ENCODE data around the gene IL27RA.
"Not testable (repeated sequence)": the region's sequence is repeated elsewhere in the genome, so short reads cannot be mapped to it uniquely, and the experiment has no call there.

The IL27RA gene

GRCh38 chr19:14050512-14050911 is 18.9 kb downstream of the IL27RA start:
- no peaks in the 10 kb centered on the region for H3K4me1 ChIP-seq (ENCODE audit: insufficient read depth, low read length, severe bottlenecking)

GRCh38 chr19:14050961-14051360 is 19.4 kb downstream of the IL27RA start:
- H3K79me2 ChIP-seq (ENCODE audit: insufficient read depth, low read length); H3K4me3 ChIP-seq (ENCODE audit: low read depth, low read length, poor library complexity, severe bottlenecking); H3K9me2 ChIP-seq (ENCODE audit: low read depth, low read length); H3K27ac ChIP-seq (ENCODE audit: low read depth, low read length, poor library complexity, severe bottlenecking); H3K4me1 ChIP-seq (ENCODE audit: insufficient read depth, low read length, severe bottlenecking); H3K36me3 ChIP-seq (ENCODE audit: insufficient read depth, low read length); H3K9ac ChIP-seq (ENCODE audit: low read length); H4K20me1 ChIP-seq (ENCODE audit: insufficient read depth, low read length); H3F3A ChIP-seq (ENCODE audit: insufficient read depth, low read length); H2AFZ ChIP-seq (ENCODE audit: low read length); H3K9me3 ChIP-seq (ENCODE audit: low read length); H3K4me2 ChIP-seq (ENCODE audit: low read length); H3K27me3 ChIP-seq (ENCODE audit: insufficient read depth, low read length): not testable (repeated sequence)

More at GRCh38 chr19:14050512-14050911, 18.9 kb downstream of the IL27RA start:
- Histone ChIP-seq H3K4me3 (ENCODE audit: low read depth, low read length, poor library complexity, severe bottlenecking) (no peak overlapping the region), H3K9me2 (ENCODE audit: low read depth, low read length) (no peaks in the 10 kb centered on the region), H3K9ac (ENCODE audit: low read length) (no peak overlapping the region), H2AFZ (ENCODE audit: low read length) (no peak overlapping the region), H4K20me1 (ENCODE audit: insufficient read depth, low read length) (no peaks in the 10 kb centered on the region), H3K36me3 (ENCODE audit: insufficient read depth, low read length) (no peaks in the 10 kb centered on the region), H3K4me2 (ENCODE audit: low read length) (no peak overlapping the region), H3K27ac (ENCODE audit: low read depth, low read length, poor library complexity, severe bottlenecking) (no peak overlapping the region), H3F3A (ENCODE audit: insufficient read depth, low read length) (no peaks in the 10 kb centered on the region), H3K79me2 (ENCODE audit: insufficient read depth, low read length) (no peaks in the 10 kb centered on the region), H3K9me3 (ENCODE audit: low read length) (0 out of 2 replicates have a peak, but pooled peaks cover 3% of the 10 kb centered on the region), H3K27me3 (ENCODE audit: insufficient read depth, low read length) (no peaks in the 10 kb centered on the region)
- TF ChIP-seq EZH2 (IDR thresholded peaks at IDR 0.05; ENCODE audit: borderline replicate concordance, low read length), result no peak
- TF ChIP-seq CTCF (IDR thresholded peaks at IDR 0.05; ENCODE audit: low read length), result no peak

GRCh38 chr19:14051980-14052379 is 20.4 kb downstream of the IL27RA start:
- H3K27me3 ChIP-seq (ENCODE audit: insufficient read depth, low read length), result no peaks in the 10 kb centered on the region
- no peak overlapping the region for H2AFZ ChIP-seq (ENCODE audit: low read length)
- no peak for TF ChIP-seq EZH2 (IDR thresholded peaks at IDR 0.05; ENCODE audit: borderline replicate concordance, low read length)
- TF ChIP-seq CTCF (IDR thresholded peaks at IDR 0.05; ENCODE audit: low read length), result no peak
- H3K4me2 ChIP-seq (ENCODE audit: low read length), result no peak overlapping the region
- H3K4me3 ChIP-seq (ENCODE audit: low read depth, low read length, poor library complexity, severe bottlenecking), result no peak overlapping the region
- no peaks in the 10 kb centered on the region for H3K79me2 ChIP-seq (ENCODE audit: insufficient read depth, low read length)
- no peaks in the 10 kb centered on the region for H3K36me3 ChIP-seq (ENCODE audit: insufficient read depth, low read length)
- no peak overlapping the region for H3K27ac ChIP-seq (ENCODE audit: low read depth, low read length, poor library complexity, severe bottlenecking)
- H3K9ac ChIP-seq (ENCODE audit: low read length), result no peak overlapping the region
- H3K4me1 ChIP-seq (ENCODE audit: insufficient read depth, low read length, severe bottlenecking), result no peaks in the 10 kb centered on the region
- H3K9me3 ChIP-seq (ENCODE audit: low read length), result 0 out of 2 replicates have a peak, but pooled peaks cover 3% of the 10 kb centered on the region
- H3K9me2 ChIP-seq (ENCODE audit: low read depth, low read length), result no peaks in the 10 kb centered on the region
- H3F3A ChIP-seq (ENCODE audit: insufficient read depth, low read length), result no peaks in the 10 kb centered on the region
- H4K20me1 ChIP-seq (ENCODE audit: insufficient read depth, low read length), result no peaks in the 10 kb centered on the region

- Histone ChIP-seq H3F3A (ENCODE audit: insufficient read depth, low read length) (no peaks in the 10 kb centered on the region), H3K27me3 (ENCODE audit: insufficient read depth, low read length) (no peaks in the 10 kb centered on the region), H3K79me2 (ENCODE audit: insufficient read depth, low read length) (no peaks in the 10 kb centered on the region), H3K36me3 (ENCODE audit: insufficient read depth, low read length) (no peaks in the 10 kb centered on the region), H2AFZ (ENCODE audit: low read length) (no peak overlapping the region), H3K4me3 (ENCODE audit: low read depth, low read length, poor library complexity, severe bottlenecking) (no peak overlapping the region), H3K9ac (ENCODE audit: low read length) (no peak overlapping the region), H3K4me2 (ENCODE audit: low read length) (no peak overlapping the region), H3K9me3 (ENCODE audit: low read length) (0 out of 2 replicates have a peak, but pooled peaks cover 3% of the 10 kb centered on the region), H3K4me1 (ENCODE audit: insufficient read depth, low read length, severe bottlenecking) (no peaks in the 10 kb centered on the region), H3K27ac (ENCODE audit: low read depth, low read length, poor library complexity, severe bottlenecking) (no peak overlapping the region), H4K20me1 (ENCODE audit: insufficient read depth, low read length) (no peaks in the 10 kb centered on the region), H3K9me2 (ENCODE audit: low read depth, low read length) (no peaks in the 10 kb centered on the region)
- TF ChIP-seq EZH2 (IDR thresholded peaks at IDR 0.05; ENCODE audit: borderline replicate concordance, low read length) (no peak), CTCF (IDR thresholded peaks at IDR 0.05; ENCODE audit: low read length) (no peak)
These were observed 20.9 kb downstream of the IL27RA start for GRCh38 chr19:14052470-14052869.
